Activated T-helper 1 cell treated with Interleukin-2 at 50 U/mL for 16 hours (primary cell): ENCODE data around the gene INTS6L.
"Not testable (repeated sequence)": the region's sequence is repeated elsewhere in the genome, so short reads cannot be mapped to it uniquely, and the experiment has no call there.

ENCODE experiments used
- DNase-seq: peaks from one replicate; pipeline ENCODE4 v3.0.0-alpha.2; 2020; ENCODE audit warnings: low read depth

The INTS6L gene

GRCh38 chrX:135522878-135523693, 2.6 kb downstream of the INTS6L start:
- DNase-seq = no peak

- no peak for DNase-seq
Measured at GRCh38 chrX:135528254-135528653, 7.8 kb downstream of the INTS6L start.

GRCh38 chrX:135528756-135529155, 8.3 kb downstream of the INTS6L start:
- no peak for DNase-seq

- no peak for DNase-seq
Measured at GRCh38 chrX:135530097-135530496, 9.6 kb downstream of the INTS6L start.

- DNase-seq = no peak
Measured at GRCh38 chrX:135531813-135532212, 11.4 kb downstream of the INTS6L start.

GRCh38 chrX:135535077-135535940, 14.8 kb downstream of the INTS6L start:
- DNase-seq = no peak

GRCh38 chrX:135536877-135537276, 16.4 kb downstream of the INTS6L start:
- DNase-seq = no peak

GRCh38 chrX:135541351-135541750, 20.9 kb downstream of the INTS6L start:
- DNase-seq = no peak

GRCh38 chrX:135543172-135543571, 22.7 kb downstream of the INTS6L start:
- DNase-seq = no peak

- DNase-seq = no peak
Measured at GRCh38 chrX:135543924-135544323, 23.5 kb downstream of the INTS6L start.

GRCh38 chrX:135544338-135544948, 24.0 kb downstream of the INTS6L start:
- DNase-seq = no peak

- no peak for DNase-seq
Measured at GRCh38 chrX:135547767-135548166, 27.3 kb downstream of the INTS6L start.

- DNase-seq = no peak
Measured at GRCh38 chrX:135549519-135549918, 29.1 kb downstream of the INTS6L start.

GRCh38 chrX:135556055-135556454, 35.6 kb downstream of the INTS6L start:
- no peak for DNase-seq

- no peak for DNase-seq
Measured at GRCh38 chrX:135557344-135557743, 36.9 kb downstream of the INTS6L start.

GRCh38 chrX:135572436-135572835, 52.0 kb downstream of the INTS6L start:
- no peak for DNase-seq

- no peak for DNase-seq
Measured at GRCh38 chrX:135581496-135581895, 61.0 kb downstream of the INTS6L start.

- DNase-seq = no peak
Measured at GRCh38 chrX:135585153-135585552, 64.7 kb downstream of the INTS6L start.

GRCh38 chrX:135591871-135592270, 71.4 kb downstream of the INTS6L start:
- DNase-seq = no peak

GRCh38 chrX:135594049-135594448, 73.6 kb downstream of the INTS6L start:
- DNase-seq = not testable (repeated sequence)

GRCh38 chrX:135594453-135594852, 74.0 kb downstream of the INTS6L start:
- DNase-seq = not testable (repeated sequence)

- DNase-seq = no peak
Measured at GRCh38 chrX:135595543-135595942, 75.1 kb downstream of the INTS6L start.

- peak; percentile 12 for DNase-seq
Measured at GRCh38 chrX:135596495-135596894, 76.0 kb downstream of the INTS6L start.
